OCI-LY7 (cell line): Measurements from ENCODE around the gene LYRM4.

ENCODE experiments used
- EZH2phosphoT487 ChIP-seq: fragments of 200-600 bp; sonication (generic); IDR thresholded peaks from 2 replicates; pipeline ENCODE4 v1.6.1; 2018; ENCODE audit warnings: low read depth, borderline replicate concordance, mild to moderate bottlenecking, mixed run types, antibody characterized with exemption, low read length, moderate library complexity, mixed read lengths
- TF ChIP-seq, protein P1 (sequence below): fragments of 200-600 bp; sonication (generic); conservative IDR thresholded peaks from 2 replicates; pipeline ENCODE4 v1.5.1; 2014; ENCODE audit warnings: mild to moderate bottlenecking, antibody characterized with exemption, low read length, moderate library complexity, mixed read lengths

DNA sequence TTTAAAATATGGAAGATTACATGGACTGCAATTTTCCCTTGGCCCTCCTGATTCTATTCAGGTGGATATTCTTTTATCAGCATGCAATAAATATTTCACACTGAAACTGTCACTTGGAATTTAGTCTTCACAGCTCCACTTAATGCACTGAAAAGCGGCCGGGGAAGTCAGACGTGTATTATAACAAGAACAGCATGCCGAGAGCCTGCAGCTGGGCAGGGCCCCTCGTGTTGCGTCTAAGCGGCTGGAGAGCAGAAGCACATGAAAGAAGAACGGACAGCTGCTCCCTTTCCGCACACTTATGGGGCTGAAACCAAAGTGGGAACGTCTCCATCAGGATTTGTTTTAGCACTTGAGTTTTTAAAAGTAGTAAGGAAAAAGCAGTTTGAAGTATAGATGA lies 57.2 kb downstream of the LYRM4 start:
- TF ChIP-seq, protein P1, sequence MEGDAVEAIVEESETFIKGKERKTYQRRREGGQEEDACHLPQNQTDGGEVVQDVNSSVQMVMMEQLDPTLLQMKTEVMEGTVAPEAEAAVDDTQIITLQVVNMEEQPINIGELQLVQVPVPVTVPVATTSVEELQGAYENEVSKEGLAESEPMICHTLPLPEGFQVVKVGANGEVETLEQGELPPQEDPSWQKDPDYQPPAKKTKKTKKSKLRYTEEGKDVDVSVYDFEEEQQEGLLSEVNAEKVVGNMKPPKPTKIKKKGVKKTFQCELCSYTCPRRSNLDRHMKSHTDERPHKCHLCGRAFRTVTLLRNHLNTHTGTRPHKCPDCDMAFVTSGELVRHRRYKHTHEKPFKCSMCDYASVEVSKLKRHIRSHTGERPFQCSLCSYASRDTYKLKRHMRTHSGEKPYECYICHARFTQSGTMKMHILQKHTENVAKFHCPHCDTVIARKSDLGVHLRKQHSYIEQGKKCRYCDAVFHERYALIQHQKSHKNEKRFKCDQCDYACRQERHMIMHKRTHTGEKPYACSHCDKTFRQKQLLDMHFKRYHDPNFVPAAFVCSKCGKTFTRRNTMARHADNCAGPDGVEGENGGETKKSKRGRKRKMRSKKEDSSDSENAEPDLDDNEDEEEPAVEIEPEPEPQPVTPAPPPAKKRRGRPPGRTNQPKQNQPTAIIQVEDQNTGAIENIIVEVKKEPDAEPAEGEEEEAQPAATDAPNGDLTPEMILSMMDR, result no peak
- TF ChIP-seq EZH2phosphoT487, result no peak
